DOHH2 (cell line): Measurements from ENCODE around the gene SERPINH1.

Experiments used
- H3F3A ChIP-seq: fragments of 200-600 bp; sonication (generic), shearing (Covaris generic); 2 replicates; pipeline ENCODE4 v1.6.0; 2016; ENCODE audit warnings: antibody characterized with exemption, mild to moderate bottlenecking; ENCODE audit not compliant: control insufficient read depth, insufficient read depth
- H3K27ac ChIP-seq: fragments of 200-600 bp; sonication (generic); 2 replicates; pipeline ENCODE4 v1.5.1; 2014; ENCODE audit warnings: low read depth, mild to moderate bottlenecking, low read length, moderate library complexity
- H3K27me3 ChIP-seq: fragments of 200-600 bp; sonication (generic); 2 replicates; pipeline ENCODE4 v1.6.1; 2014; ENCODE audit warnings: mild to moderate bottlenecking, low read length, mixed read lengths; ENCODE audit not compliant: control insufficient read depth
- H3K36me3 ChIP-seq: fragments of 200-600 bp; sonication (generic); 2 replicates; pipeline ENCODE4 v1.6.1; 2014; ENCODE audit warnings: mild to moderate bottlenecking, low read length, moderate library complexity, mixed read lengths; ENCODE audit not compliant: control insufficient read depth
- H3K4me1 ChIP-seq: fragments of 200-600 bp; sonication (generic); 2 replicates; pipeline ENCODE4 v1.6.1; 2014; ENCODE audit warnings: mild to moderate bottlenecking, low read length, mixed read lengths; ENCODE audit not compliant: control insufficient read depth
- H3K4me2 ChIP-seq: fragments of 200-600 bp; sonication (generic); 2 replicates; pipeline ENCODE4 v1.6.0; 2014; ENCODE audit warnings: mild to moderate bottlenecking, low read length, moderate library complexity
- H3K4me3 ChIP-seq: fragments of 200-600 bp; sonication (generic); 2 replicates; pipeline ENCODE4 v1.5.1; 2014; ENCODE audit warnings: mild to moderate bottlenecking, low read length, mixed read lengths
- H3K79me2 ChIP-seq: fragments of 200-600 bp; sonication (generic); 2 replicates; pipeline ENCODE4 v1.6.1; 2014; ENCODE audit warnings: mild to moderate bottlenecking, low read length, mixed read lengths; ENCODE audit not compliant: control insufficient read depth
- H3K9me2 ChIP-seq: fragments of 200-600 bp; sonication (generic); replicated peaks from 2 replicates; pipeline ENCODE4 v1.6.1; 2014; ENCODE audit warnings: mild to moderate bottlenecking, low read length, mixed read lengths; ENCODE audit not compliant: control insufficient read depth
- H3K9me3 ChIP-seq: fragments of 200-600 bp; sonication (generic); 2 replicates; pipeline ENCODE4 v1.6.1; 2014; ENCODE audit warnings: antibody characterized with exemption, low read length, mixed read lengths; ENCODE audit not compliant: control insufficient read depth, insufficient read depth
- H4K20me1 ChIP-seq: fragments of 200-600 bp; sonication (generic); 2 replicates; pipeline ENCODE4 v1.6.0; 2014; ENCODE audit warnings: low read depth, mild to moderate bottlenecking, antibody characterized with exemption, low read length, moderate library complexity; ENCODE audit not compliant: control insufficient read depth, insufficient read depth
- EZH2phosphoT487 ChIP-seq: fragments of 200-600 bp; sonication (generic); IDR thresholded peaks from 2 replicates; pipeline ENCODE4 v1.6.1; 2017; ENCODE audit warnings: borderline replicate concordance, mild to moderate bottlenecking, antibody characterized with exemption, low read length, moderate library complexity, mixed read lengths
- TF ChIP-seq, protein P1 (sequence below): fragments of 200-600 bp; sonication (generic); IDR thresholded peaks from one replicate; pipeline ENCODE4 v1.5.1; 2014; ENCODE audit warnings: antibody characterized with exemption, mild to moderate bottlenecking, low read depth, low read length; ENCODE audit not compliant: poor library complexity, severe bottlenecking

The SERPINH1 gene

DNA sequence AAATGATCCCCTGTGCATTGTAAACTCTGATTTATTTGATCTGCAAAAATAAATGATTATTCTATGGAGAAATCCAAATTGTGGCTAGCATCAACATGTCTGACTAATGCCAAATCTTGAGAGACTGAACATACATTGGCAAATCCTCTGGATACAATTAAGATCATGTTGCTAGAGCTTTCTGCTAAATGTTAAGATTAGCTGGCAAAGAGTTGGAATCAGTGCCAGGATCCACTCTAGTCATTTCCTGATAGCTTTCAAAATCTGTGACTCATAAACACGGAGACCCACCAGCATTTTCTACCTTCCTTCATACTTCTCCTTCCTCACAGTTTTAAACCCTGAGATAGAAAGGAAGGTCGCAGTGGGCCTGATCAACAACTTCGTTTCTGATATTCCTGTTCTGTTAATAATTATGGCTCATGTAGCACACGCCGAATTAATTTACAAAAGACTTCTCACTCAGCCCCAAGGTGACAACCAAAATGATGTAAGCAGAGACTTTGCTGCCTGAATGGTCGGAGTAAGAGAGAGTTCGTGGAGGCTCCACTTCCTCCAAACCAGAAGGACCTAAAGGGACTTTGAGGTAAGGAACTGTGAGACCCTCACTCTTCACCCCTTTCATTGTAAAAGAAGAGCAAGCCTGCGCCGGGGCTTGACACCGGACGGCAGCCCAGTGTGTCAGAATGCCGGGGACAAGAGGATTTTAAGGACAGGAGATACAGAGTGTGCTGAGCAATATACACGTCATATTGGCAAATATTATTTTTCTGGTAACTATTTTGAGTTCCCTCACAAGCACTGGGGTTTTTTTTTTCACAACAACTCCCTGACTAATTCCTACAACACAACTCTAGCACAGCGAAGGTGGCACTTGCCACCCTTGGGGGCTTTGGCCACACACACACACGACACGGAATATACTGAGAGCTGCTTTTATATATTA is 42.0 kb downstream of the SERPINH1 start:
- no peak overlapping the region for H3K27ac ChIP-seq
- no peaks in the 10 kb centered on the region for H3K36me3 ChIP-seq
- peaks cover 33% of the 10 kb centered on the region for H3K27me3 ChIP-seq
- no peaks in the 10 kb centered on the region for H3K79me2 ChIP-seq
- H3K9me2 ChIP-seq = no peaks in the 10 kb centered on the region
- H3K4me3 ChIP-seq = no peak overlapping the region
- no peaks in the 10 kb centered on the region for H3F3A ChIP-seq
- H3K4me2 ChIP-seq = no peak overlapping the region
- H3K9me3 ChIP-seq = no peaks in the 10 kb centered on the region
- no peak for TF ChIP-seq EZH2phosphoT487
- TF ChIP-seq, protein P1, sequence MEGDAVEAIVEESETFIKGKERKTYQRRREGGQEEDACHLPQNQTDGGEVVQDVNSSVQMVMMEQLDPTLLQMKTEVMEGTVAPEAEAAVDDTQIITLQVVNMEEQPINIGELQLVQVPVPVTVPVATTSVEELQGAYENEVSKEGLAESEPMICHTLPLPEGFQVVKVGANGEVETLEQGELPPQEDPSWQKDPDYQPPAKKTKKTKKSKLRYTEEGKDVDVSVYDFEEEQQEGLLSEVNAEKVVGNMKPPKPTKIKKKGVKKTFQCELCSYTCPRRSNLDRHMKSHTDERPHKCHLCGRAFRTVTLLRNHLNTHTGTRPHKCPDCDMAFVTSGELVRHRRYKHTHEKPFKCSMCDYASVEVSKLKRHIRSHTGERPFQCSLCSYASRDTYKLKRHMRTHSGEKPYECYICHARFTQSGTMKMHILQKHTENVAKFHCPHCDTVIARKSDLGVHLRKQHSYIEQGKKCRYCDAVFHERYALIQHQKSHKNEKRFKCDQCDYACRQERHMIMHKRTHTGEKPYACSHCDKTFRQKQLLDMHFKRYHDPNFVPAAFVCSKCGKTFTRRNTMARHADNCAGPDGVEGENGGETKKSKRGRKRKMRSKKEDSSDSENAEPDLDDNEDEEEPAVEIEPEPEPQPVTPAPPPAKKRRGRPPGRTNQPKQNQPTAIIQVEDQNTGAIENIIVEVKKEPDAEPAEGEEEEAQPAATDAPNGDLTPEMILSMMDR = no peak
- H3K4me1 ChIP-seq = peaks cover under 1% of the 10 kb centered on the region; the same call in 1 of the 2 replicates
- H4K20me1 ChIP-seq = no peaks in the 10 kb centered on the region

DNA sequence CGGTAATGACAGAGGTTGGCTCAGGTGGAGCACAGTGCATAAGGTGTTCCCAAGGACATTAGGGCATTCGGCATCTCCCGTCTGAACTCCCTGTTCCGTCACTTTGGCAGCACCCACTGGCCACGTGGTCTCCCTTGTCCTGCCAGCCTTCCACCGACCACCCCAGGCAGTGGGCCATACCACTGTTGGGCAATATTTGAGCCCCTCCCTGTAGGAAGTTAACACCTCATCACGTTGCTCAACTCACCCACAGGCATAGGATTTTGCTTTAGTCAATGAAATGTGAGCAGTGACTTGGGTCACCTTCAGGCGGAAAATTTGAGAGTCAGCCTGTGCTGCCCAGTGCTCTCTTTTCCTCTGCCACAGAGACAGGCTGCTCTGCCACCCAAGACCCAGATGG is 44.0 kb downstream of the SERPINH1 start:
- H4K20me1 ChIP-seq = no peaks in the 10 kb centered on the region
- H3F3A ChIP-seq = no peaks in the 10 kb centered on the region
- H3K4me1 ChIP-seq = no peaks in the 10 kb centered on the region
- no peak overlapping the region for H3K4me2 ChIP-seq
- TF ChIP-seq EZH2phosphoT487 = no peak
- TF ChIP-seq, protein P1 = no peak
- H3K27ac ChIP-seq = no peak overlapping the region
- H3K36me3 ChIP-seq = no peaks in the 10 kb centered on the region
- H3K79me2 ChIP-seq = no peaks in the 10 kb centered on the region
- H3K27me3 ChIP-seq = peaks cover 46% of the 10 kb centered on the region
- H3K9me3 ChIP-seq = no peaks in the 10 kb centered on the region
- H3K9me2 ChIP-seq = no peaks in the 10 kb centered on the region
- no peak overlapping the region for H3K4me3 ChIP-seq

DNA sequence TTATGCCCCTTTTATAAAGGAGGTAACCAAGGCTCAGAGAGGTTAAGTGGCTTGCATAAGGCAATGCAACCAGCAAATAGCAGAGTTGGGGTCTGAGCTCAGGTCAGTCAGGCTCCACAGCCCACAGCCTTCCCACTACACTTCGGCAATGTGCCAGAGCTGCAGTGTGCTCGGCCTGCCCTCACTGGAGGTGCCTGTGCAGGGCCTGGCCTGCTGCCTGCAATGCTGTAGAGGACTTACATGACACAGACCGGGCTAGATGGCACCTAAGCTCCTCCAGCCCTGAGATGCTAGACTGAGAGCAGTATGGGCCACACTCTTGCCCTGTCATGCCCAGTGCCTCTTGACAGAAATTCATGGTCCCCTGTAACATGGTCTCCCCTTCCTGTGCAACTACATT is 49.8 kb downstream of the SERPINH1 start:
- H3K79me2 ChIP-seq = no peaks in the 10 kb centered on the region
- H4K20me1 ChIP-seq = no peaks in the 10 kb centered on the region
- H3K27ac ChIP-seq = no peak overlapping the region
- TF ChIP-seq, protein P1 = no peak
- TF ChIP-seq EZH2phosphoT487 = no peak
- no peak overlapping the region for H3K4me2 ChIP-seq
- H3K9me2 ChIP-seq = no peaks in the 10 kb centered on the region
- no peaks in the 10 kb centered on the region for H3K36me3 ChIP-seq
- no peaks in the 10 kb centered on the region for H3F3A ChIP-seq
- no peaks in the 10 kb centered on the region for H3K9me3 ChIP-seq
- no peaks in the 10 kb centered on the region for H3K4me1 ChIP-seq
- H3K4me3 ChIP-seq = no peak overlapping the region
- H3K27me3 ChIP-seq = peaks cover 55% of the 10 kb centered on the region
